Gastroesophageal sphincter (tissue), 3 donors: ENCODE results near the gene PBRM1.

Experiments
- CTCF ChIP-seq, 4 experiments: fragments of 200-600 bp in 2 of 4; fragments of 450-650 bp in 2 of 4; sonication (generic) in 1 of 4; IDR thresholded peaks; one replicate each; pipeline ENCODE4 v1.5.1; 2017 to 2019; ENCODE audit warnings: antibody characterized with exemption in 4 of 4, mild to moderate bottlenecking in 2 of 4, moderate library complexity in 2 of 4
- EP300 ChIP-seq: sonication (generic); formaldehyde crosslinking; IDR thresholded peaks from one replicate; pipeline ENCODE4 v1.6.1; 2017; ENCODE audit warnings: antibody characterized with exemption, mild to moderate bottlenecking
- POLR2A ChIP-seq, 2 donors: fragments of 450-650 bp; IDR thresholded peaks; one replicate each; pipeline ENCODE4 v1.6.1; 2017; ENCODE audit warnings: antibody characterized with exemption in 2 of 2, mild to moderate bottlenecking in 2 of 2, moderate library complexity in 1 of 2

DNA sequence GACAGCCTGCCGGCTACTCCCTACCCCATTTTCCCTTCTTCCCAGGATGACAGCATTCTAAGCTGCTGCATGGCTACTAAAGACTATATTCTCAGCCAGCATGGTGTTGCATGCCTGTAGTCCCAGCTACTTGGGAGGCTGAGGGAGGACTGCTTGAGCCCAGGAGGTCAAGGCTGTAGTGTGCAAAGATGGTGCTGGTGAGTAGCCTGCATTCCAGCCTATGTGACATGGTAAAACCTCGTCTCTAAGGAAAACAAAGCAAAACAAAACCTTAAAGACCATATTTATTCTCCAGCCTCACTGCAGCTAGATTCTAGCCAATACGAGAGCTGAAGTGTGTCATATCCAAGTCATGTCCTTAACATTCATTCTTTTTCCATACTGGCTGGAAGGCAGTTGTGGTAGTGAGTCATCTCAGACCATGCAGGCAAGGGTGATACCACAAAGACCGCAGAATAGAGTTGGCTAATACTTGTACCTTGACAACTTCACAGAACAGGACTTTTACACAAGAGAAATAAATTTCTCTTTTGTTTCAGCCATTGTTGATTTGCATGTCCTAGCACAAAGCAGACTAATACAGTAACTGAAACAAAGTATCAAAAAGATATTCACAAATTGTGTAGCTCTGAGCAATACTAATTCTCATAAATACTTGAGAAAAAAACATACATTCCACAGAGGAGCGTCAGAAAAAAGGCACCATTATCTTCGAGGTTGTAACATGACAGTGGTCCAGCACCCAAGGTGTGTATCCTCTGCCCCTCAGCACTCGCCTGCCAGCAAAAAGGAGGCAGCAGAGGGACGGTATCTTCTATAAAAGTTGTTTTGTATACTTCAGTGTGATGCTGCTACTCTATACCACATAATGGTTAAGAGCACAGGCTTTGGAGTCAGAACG is 14.8 kb downstream of the PBRM1 start:
- TF ChIP-seq CTCF (IDR thresholded peaks at IDR 0.05) (no peak), EP300 (no peak), POLR2A (IDR thresholded peaks at IDR 0.05) (no peak)
